ENCODE measurements around the gene TMEM8B. TPM values are rescaled to one million over a fixed set of nuclear protein-coding genes. Genes with fewer than 3 reads are reported as not detected.
A peak's percentile ranks its signal among the peaks of the same experiment; 100 is the strongest.

Gene TMEM8B
- total and polyA plus RNA-seq, 2 of the 8 experiments (the other 6 are each of a cell fraction or from before 2014, with no cell fraction given), result 7.5 to 10.4 TPM

DNA sequence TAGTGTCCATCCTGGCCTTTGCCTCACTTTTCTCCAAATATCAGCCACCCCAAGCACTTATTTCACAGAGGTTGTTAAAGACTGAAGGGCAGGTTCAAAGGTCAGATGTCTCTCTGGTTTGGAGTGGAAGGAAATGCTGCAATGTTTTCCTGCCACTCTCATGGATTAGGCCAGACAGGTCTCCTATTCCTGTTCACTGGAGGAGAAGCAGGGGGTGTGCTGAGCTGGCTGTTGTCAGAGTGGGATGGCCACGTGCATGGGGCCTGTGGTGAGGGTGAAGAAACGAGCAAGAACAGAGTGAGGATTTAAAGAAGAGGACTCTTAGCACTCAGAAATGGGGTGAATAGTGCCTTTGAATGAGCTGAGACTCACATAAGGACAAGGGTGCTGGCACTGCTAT lies 6.7 kb downstream of the TMEM8B start:
- H4K91ac ChIP-seq (replicated peaks; ENCODE audit: insufficient read length, low read length), result no peak overlapping the region
- H3K56ac ChIP-seq (replicated peaks; ENCODE audit: insufficient read length, low read depth, low read length), result no peak overlapping the region
- H3K4me2 ChIP-seq (ENCODE audit: insufficient read depth in 1 of 2, low read depth in 2 of 2, low read length in 2 of 2), result no peak overlapping the region
- no peak overlapping the region for H4K8ac ChIP-seq (ENCODE audit: extremely low read depth, insufficient read depth, low read length)
- no peak overlapping the region for H3K27ac ChIP-seq (ENCODE audit: low read depth, low read length)
- no peaks in the 10 kb centered on the region; a peak in 1 of 7 replicates for H3K27me3 ChIP-seq (replicated peaks in 1 of 4; ENCODE audit: control insufficient read depth in 3 of 4, extremely low read depth in 1 of 4, insufficient read depth in 3 of 4, low read length in 3 of 4)
- DNase-seq (ENCODE audit: low read depth in 1 of 2, low spot score in 2 of 2) (no peak), FAIRE-seq (no peak)
- no peaks in the 10 kb centered on the region for H3K36me3 ChIP-seq (ENCODE audit: control insufficient read depth in 2 of 4, insufficient read depth in 4 of 4, low read length in 3 of 4)
- no peak overlapping the region for H3K4ac ChIP-seq (replicated peaks; ENCODE audit: insufficient read length, low read depth, low read length)
- H3K23ac ChIP-seq (ENCODE audit: insufficient read length), result no peak overlapping the region
- ChIA-PET POLR2A (ENCODE audit: partially characterized antibody) (interaction anchor here (0.9 to 3.2 kb wide), 4 partner anchors 10 to 104 kb away, joined by 3 to 18 read pairs (median 3); partner anchors contain the start of genes CREB3 and TLN1), CTCF (ENCODE audit: partially characterized antibody) (interaction anchor here (0.7 to 16.5 kb wide), 34 partner anchors 10 to 211 kb away, joined by 3 to 172 read pairs (median 4); partner anchors contain the start of genes CREB3, FAM221B, HINT2 and NPR2)
- H2BK12ac ChIP-seq (ENCODE audit: low read depth, low read length), result no peak overlapping the region
- H4K5ac ChIP-seq (ENCODE audit: insufficient read length, low read depth, low read length), result no peak overlapping the region
- peaks cover 0 to 3% (median 1%) of the 10 kb centered on the region in 4 experiments; a peak in 4 of 7 replicates for H3K4me1 ChIP-seq (replicated peaks in 1 of 4; ENCODE audit: control insufficient read depth in 3 of 4, insufficient read depth in 4 of 4, low read length in 3 of 4)
- no peak overlapping the region for H3K14ac ChIP-seq (ENCODE audit: insufficient read length)
- H4K20me1 ChIP-seq (replicated peaks in 1 of 2; ENCODE audit: control insufficient read depth in 1 of 2, insufficient read depth in 2 of 2, low read length in 2 of 2), result no peaks in the 10 kb centered on the region
- no peak overlapping the region for H2BK20ac ChIP-seq (ENCODE audit: low read length)
- no peaks in the 10 kb centered on the region for H3K79me1 ChIP-seq (ENCODE audit: low read depth, low read length)
- H3K23me2 ChIP-seq (ENCODE audit: low read depth, low read length), result no peaks in the 10 kb centered on the region
- H3K9me3 ChIP-seq (ENCODE audit: insufficient read depth in 2 of 2, low read depth in 1 of 2, low read length in 1 of 2), result no peaks in the 10 kb centered on the region
- H2BK120ac ChIP-seq (replicated peaks; ENCODE audit: low read depth, low read length), result no peak overlapping the region
- H3K4me3 ChIP-seq (ENCODE audit: extremely low read depth in 1 of 4, insufficient read depth in 2 of 4, low read depth in 3 of 4, low read length in 4 of 4), result no peak overlapping the region
- no peak overlapping the region for H2BK5ac ChIP-seq (ENCODE audit: low read depth, low read length)
- no peak overlapping the region for H2BK15ac ChIP-seq (ENCODE audit: low read length)
- no peak overlapping the region for H3K9ac ChIP-seq (replicated peaks in 1 of 4; ENCODE audit: extremely low read depth in 1 of 4, low read depth in 3 of 4, low read length in 3 of 4)
- WGBS, 2 experiments (ENCODE audit: extremely low coverage in 1 of 2, insufficient coverage in 1 of 2, insufficient read length in 1 of 2, insufficient replicate concordance in 2 of 2, low coverage in 1 of 2, low lambda C conversion rate in 2 of 2, missing lambda C conversion rate in 1 of 2), result 88% methylated on average over 2 of the region's 2 CpGs; no CpG with 5 or more reads in 1 of the 2 experiments
- H3K18ac ChIP-seq (ENCODE audit: extremely low read depth, low read length), result no peak overlapping the region
- TF ChIP-seq SP2 (IDR thresholded peaks at IDR 0.05; ENCODE audit: low read length) (no peak), SP1 (IDR thresholded peaks at IDR 0.05; ENCODE audit: low read depth, low read length) (no peak), TAF1 (IDR thresholded peaks at IDR 0.05; ENCODE audit: low read depth, low read length) (no peak), KDM4A (IDR thresholded peaks at IDR 0.05; ENCODE audit: low read depth, low read length, severe bottlenecking) (no peak), RFX5 (IDR thresholded peaks at IDR 0.05; ENCODE audit: borderline replicate concordance, low read depth, low read length) (no peak)
- TF ChIP-seq, protein P1, sequence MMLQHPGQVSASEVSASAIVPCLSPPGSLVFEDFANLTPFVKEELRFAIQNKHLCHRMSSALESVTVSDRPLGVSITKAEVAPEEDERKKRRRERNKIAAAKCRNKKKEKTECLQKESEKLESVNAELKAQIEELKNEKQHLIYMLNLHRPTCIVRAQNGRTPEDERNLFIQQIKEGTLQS (IDR thresholded peaks at IDR 0.05; ENCODE audit: insufficient read depth, low read depth, low read length), result no peak
- no peaks in the 10 kb centered on the region for H3K79me2 ChIP-seq (ENCODE audit: control insufficient read depth in 1 of 2, insufficient read depth in 2 of 2, low read length in 2 of 2)
- no peak overlapping the region for H2AFZ ChIP-seq (ENCODE audit: low read length)
- H2AK5ac ChIP-seq (ENCODE audit: low read depth, low read length), result peak overlapping the region; percentile 10; the same call in 1 of the 2 replicates
